Left lung (tissue), 10 donors: ENCODE measurements around the gene TUBB4B. TPM values are rescaled to one million over a fixed set of nuclear protein-coding genes. Genes with fewer than 3 reads are reported as not detected.

ENCODE experiments used
- ATAC-seq: fragments of 200-7000 bp; cut with Tn5 transposase; one replicate; pipeline ENCODE4 v1.9.1; 2020; ENCODE audit warnings: moderate library complexity
- DNase-seq, 4 donors: peaks; one replicate each; pipeline ENCODE4 v3.0.0-alpha.2; 2013 to 2020
- H3K27ac ChIP-seq, 2 donors: fragments of 200-600 bp; sonication (generic) in 1 of 2; one replicate each; pipeline versions ENCODE4 v1.5.0 to v1.8.0; 2020 to 2021
- H3K27me3 ChIP-seq, 2 donors: fragments of 200-600 bp; sonication (generic) in 1 of 2; one replicate each; pipeline versions ENCODE4 v1.5.0 to v1.8.0; 2020 to 2021
- H3K36me3 ChIP-seq, 2 donors: fragments of 200-600 bp; sonication (generic) in 1 of 2; one replicate each; pipeline versions ENCODE4 v1.5.0 to v1.8.0; 2020 to 2021
- H3K4me1 ChIP-seq, 2 donors: fragments of 200-600 bp; one replicate each; pipeline ENCODE4 v1.8.0; 2021
- H3K4me3 ChIP-seq, 2 donors: fragments of 200-600 bp; sonication (generic) in 1 of 2; one replicate each; pipeline versions ENCODE4 v1.5.0 to v1.8.0; 2020 to 2021; ENCODE audit warnings: mild to moderate bottlenecking in 1 of 2
- H3K9me3 ChIP-seq, 2 donors: fragments of 200-600 bp; sonication (generic) in 1 of 2; one replicate each; pipeline versions ENCODE4 v1.5.0 to v1.8.0; 2020 to 2021
- CTCF ChIP-seq, 2 donors: fragments of 200-600 bp; sonication (generic) in 1 of 2; IDR thresholded peaks; one replicate each; pipeline versions ENCODE4 v1.5.0 to v1.8.0; 2021; ENCODE audit warnings: antibody characterized with exemption in 2 of 2
- intact Hi-C, 2 donors: fragments of 100-400 bp; cut with DNase I; formaldehyde crosslinking; loops; one replicate each; pipeline versions ENCODE4 v1.11.2 to v1.14.2; 2022
- polyA plus RNA-seq, 6 donors: library from polyadenylated mRNA; unstranded; fragments of 120-200 nt; gene quantifications; one replicate each; pipeline ENCODE4 v1.2.1, GENCODE V29; 2013; ENCODE audit not compliant: insufficient read length in 6 of 6
- total RNA-seq, 2 donors: library from RNA; stranded (reverse); fragmentation: NEBNext Ultra II Directional; extraction: Animal tissue kit (Norgen Biotek cat#: 25700); gene quantifications; one replicate each; pipeline ENCODE4 v1.2.1, GENCODE V29; 2021
- donor health status: DM: no; HTN: yes; CAD: no.
- donor health status: DM: no; HTN: no; CAD: no.

The TUBB4B gene
- total and polyA plus RNA-seq, 8 donors = 196 to 337 (median 248) TPM

GRCh38 chr9:137268538-137269201 lies 27.6 kb downstream of the TUBB4B start:
- no peaks in the 10 kb centered on the region for H3K9me3 ChIP-seq
- intact Hi-C loops = no loop called here
- peak overlapping the region; percentile 67 to 69 for H3K27ac ChIP-seq
- no peak for TF ChIP-seq CTCF (IDR thresholded peaks at IDR 0.05)
- DNase-seq = no peak
- H3K4me1 ChIP-seq = peaks cover 21 to 39% of the 10 kb centered on the region in 2 donors
- H3K27me3 ChIP-seq = no peaks in the 10 kb centered on the region
- ATAC-seq = no peak
- H3K4me3 ChIP-seq = no peak overlapping the region
- peaks cover 0 to 84% of the 10 kb centered on the region in 2 donors for H3K36me3 ChIP-seq

- DNase-seq (peak in 2 of 4 donors; percentile 76 to 86), ATAC-seq (peak; percentile 85)
- no peak for TF ChIP-seq CTCF (IDR thresholded peaks at IDR 0.05)
- Histone ChIP-seq H3K4me3 (no peak overlapping the region), H3K4me1 (peaks cover 22 to 39% of the 10 kb centered on the region in 2 donors), H3K36me3 (peaks cover 0 to 78% of the 10 kb centered on the region in 2 donors), H3K9me3 (no peaks in the 10 kb centered on the region), H3K27ac (peak overlapping the region; percentile 67 to 69), H3K27me3 (no peaks in the 10 kb centered on the region)
- intact Hi-C loops = no loop called here
These were observed 28.2 kb downstream of the TUBB4B start for GRCh38 chr9:137269231-137269772.

- ATAC-seq = no peak
- intact Hi-C loops = no loop called here
- peak in 1 of 4 donors; percentile 41 for DNase-seq
- H3K27ac ChIP-seq = no peak overlapping the region
- no peak overlapping the region for H3K4me3 ChIP-seq
- no peaks in the 10 kb centered on the region for H3K27me3 ChIP-seq
- H3K36me3 ChIP-seq = peaks cover 0 to 60% of the 10 kb centered on the region in 2 donors
- H3K4me1 ChIP-seq = peaks cover 24 to 51% of the 10 kb centered on the region in 2 donors
- no peaks in the 10 kb centered on the region for H3K9me3 ChIP-seq
- TF ChIP-seq CTCF (IDR thresholded peaks at IDR 0.05) = no peak
These were observed 30.0 kb downstream of the TUBB4B start for GRCh38 chr9:137270929-137271695.

GRCh38 chr9:137271696-137272076 lies 30.6 kb downstream of the TUBB4B start:
- Histone ChIP-seq H3K27me3 (no peaks in the 10 kb centered on the region), H3K4me1 (peaks cover 30 to 57% of the 10 kb centered on the region in 2 donors), H3K36me3 (peaks cover 0 to 55% of the 10 kb centered on the region in 2 donors), H3K27ac (no peak overlapping the region), H3K4me3 (no peak overlapping the region), H3K9me3 (no peaks in the 10 kb centered on the region)
- intact Hi-C loops = no loop called here
- TF ChIP-seq CTCF (IDR thresholded peaks at IDR 0.05) = no peak
- ATAC-seq (no peak), DNase-seq (no peak)
